Transverse colon (tissue), 3 donors: ENCODE measurements around the gene NFAM1.

Source experiments
- POLR2A ChIP-seq: fragments of 450-650 bp; IDR thresholded peaks from one replicate; pipeline ENCODE4 v1.6.1; 2016; ENCODE audit warnings: antibody characterized with exemption, mild to moderate bottlenecking, moderate library complexity
- TF ChIP-seq, protein P1 (sequence below), 5 experiments: fragments of 200-600 bp in 3 of 5; fragments of 450-650 bp in 2 of 5; sonication (generic) in 3 of 5; IDR thresholded peaks; 1 replicate in 2 of 5; 2 replicates in 3 of 5; pipeline ENCODE4 v1.5.1; 2016 to 2017; ENCODE audit warnings: antibody characterized with exemption in 5 of 5, inconsistent platforms in 3 of 5, mild to moderate bottlenecking in 2 of 5, moderate library complexity in 1 of 5

DNA sequence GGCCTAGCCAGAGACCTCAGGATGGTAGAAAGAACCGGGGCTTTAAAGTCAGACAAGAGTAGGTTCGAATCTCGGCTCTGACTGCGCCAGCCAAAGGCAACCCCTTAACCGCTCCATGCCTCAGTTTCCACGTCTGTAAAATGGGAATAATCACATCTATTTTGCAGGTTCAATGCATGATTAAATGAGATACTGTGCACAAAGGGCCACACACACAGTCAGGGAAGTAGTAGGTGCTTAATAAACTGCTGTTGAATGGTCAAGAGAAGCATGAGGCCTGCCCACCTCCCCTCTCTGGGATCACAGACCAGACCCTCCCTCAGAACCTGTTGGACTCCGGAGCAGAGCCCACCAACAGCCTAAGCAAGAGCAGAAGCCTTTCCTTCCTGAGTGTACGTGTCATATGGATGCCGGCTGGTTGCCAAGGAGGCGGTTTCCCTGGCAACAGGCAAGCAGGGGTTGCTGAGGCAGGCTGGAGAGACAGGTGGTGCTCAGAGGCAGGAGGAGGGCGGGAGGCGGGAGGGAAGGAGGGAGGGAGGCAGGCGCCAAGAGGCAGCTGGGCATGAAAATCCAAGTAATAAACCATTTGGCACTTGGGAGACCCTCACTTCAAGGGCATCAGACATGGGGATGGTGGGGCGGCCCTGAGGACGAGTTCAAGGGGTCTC is 43.9 kb downstream of the NFAM1 start:
- TF ChIP-seq, protein P1, sequence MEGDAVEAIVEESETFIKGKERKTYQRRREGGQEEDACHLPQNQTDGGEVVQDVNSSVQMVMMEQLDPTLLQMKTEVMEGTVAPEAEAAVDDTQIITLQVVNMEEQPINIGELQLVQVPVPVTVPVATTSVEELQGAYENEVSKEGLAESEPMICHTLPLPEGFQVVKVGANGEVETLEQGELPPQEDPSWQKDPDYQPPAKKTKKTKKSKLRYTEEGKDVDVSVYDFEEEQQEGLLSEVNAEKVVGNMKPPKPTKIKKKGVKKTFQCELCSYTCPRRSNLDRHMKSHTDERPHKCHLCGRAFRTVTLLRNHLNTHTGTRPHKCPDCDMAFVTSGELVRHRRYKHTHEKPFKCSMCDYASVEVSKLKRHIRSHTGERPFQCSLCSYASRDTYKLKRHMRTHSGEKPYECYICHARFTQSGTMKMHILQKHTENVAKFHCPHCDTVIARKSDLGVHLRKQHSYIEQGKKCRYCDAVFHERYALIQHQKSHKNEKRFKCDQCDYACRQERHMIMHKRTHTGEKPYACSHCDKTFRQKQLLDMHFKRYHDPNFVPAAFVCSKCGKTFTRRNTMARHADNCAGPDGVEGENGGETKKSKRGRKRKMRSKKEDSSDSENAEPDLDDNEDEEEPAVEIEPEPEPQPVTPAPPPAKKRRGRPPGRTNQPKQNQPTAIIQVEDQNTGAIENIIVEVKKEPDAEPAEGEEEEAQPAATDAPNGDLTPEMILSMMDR (IDR thresholded peaks at IDR 0.05) = no peak
- TF ChIP-seq POLR2A = no peak
